GM12892 (cell line): Measurements from ENCODE around the gene ATP6V0E1.

Experiments used
- POLR2A ChIP-seq: IDR thresholded peaks from 2 replicates; pipeline ENCODE4 v1.6.1; 2011; ENCODE audit warnings: low read depth, low read length, control low read depth
- POLR2AphosphoS5 ChIP-seq: IDR thresholded peaks from 2 replicates; pipeline ENCODE4 v1.6.1; 2011; ENCODE audit warnings: low read depth, low read length, control low read depth

GRCh38 chr5:173065155-173065554 lies 81.6 kb downstream of the ATP6V0E1 start:
- TF ChIP-seq POLR2A (no peak), POLR2AphosphoS5 (no peak)
